Measurements from ENCODE around the gene BICD1.

The BICD1 gene

DNA sequence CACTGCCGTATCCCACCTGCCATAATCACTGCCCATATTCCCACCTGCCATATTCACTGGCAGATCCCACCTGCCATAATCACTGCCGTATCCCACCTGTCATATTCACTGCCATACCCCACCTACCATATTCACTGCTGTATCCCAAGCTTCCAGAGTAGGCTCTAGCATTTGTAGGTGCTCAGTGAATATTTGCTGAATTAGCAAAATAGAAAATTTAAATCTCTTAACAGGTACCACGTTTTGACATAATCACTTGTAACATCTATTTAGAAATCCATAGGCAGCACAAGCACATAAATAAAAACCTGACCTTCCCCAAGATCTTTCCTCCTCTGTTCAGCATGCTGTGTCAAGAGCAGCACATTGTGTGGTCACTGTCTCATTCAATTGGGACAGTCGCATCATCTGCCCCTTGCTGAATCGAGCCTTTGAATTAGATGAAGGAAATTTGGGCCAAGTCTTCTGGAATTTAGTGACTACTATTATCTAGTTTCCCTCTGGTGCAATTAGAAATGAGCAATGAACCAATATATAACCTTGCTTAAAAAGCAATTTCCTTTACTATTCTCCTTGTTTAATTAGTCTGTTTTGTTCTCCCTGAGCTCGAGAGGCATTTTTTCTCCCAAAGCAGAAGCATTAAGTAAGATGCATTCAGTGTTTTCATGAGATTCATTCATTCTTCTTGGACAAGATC is 147.8 kb downstream of the BICD1 start:
- no peak overlapping the region for H3K27ac ChIP-seq
- TF ChIP-seq, protein P1, sequence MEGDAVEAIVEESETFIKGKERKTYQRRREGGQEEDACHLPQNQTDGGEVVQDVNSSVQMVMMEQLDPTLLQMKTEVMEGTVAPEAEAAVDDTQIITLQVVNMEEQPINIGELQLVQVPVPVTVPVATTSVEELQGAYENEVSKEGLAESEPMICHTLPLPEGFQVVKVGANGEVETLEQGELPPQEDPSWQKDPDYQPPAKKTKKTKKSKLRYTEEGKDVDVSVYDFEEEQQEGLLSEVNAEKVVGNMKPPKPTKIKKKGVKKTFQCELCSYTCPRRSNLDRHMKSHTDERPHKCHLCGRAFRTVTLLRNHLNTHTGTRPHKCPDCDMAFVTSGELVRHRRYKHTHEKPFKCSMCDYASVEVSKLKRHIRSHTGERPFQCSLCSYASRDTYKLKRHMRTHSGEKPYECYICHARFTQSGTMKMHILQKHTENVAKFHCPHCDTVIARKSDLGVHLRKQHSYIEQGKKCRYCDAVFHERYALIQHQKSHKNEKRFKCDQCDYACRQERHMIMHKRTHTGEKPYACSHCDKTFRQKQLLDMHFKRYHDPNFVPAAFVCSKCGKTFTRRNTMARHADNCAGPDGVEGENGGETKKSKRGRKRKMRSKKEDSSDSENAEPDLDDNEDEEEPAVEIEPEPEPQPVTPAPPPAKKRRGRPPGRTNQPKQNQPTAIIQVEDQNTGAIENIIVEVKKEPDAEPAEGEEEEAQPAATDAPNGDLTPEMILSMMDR (IDR thresholded peaks at IDR 0.05), result no peak
- TF ChIP-seq ZFX (IDR thresholded peaks at IDR 0.05; ENCODE audit: borderline replicate concordance), result no peak

DNA sequence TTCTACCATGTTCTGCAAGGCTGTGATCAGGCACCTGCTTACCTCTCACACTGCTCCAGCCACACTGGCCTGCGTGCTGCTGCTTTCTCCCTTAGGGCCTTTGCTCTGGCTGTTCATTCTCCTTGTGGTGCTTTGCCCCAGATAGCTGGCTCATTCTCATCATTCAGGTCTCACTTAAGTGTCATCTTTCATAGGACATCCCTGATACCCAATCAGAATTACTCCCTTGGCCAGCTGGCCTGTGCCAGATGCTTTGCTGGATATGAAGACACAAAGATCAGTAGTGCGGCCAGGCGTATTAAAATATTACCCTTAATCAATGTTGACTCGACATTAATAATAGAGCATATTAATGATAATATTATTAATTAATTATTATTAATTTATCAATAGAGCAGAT is 148.9 kb downstream of the BICD1 start:
- H3K27ac ChIP-seq, result no peak overlapping the region
- TF ChIP-seq, protein P1 (IDR thresholded peaks at IDR 0.05), result no peak
- no peak for TF ChIP-seq ZFX (IDR thresholded peaks at IDR 0.05; ENCODE audit: borderline replicate concordance)

DNA sequence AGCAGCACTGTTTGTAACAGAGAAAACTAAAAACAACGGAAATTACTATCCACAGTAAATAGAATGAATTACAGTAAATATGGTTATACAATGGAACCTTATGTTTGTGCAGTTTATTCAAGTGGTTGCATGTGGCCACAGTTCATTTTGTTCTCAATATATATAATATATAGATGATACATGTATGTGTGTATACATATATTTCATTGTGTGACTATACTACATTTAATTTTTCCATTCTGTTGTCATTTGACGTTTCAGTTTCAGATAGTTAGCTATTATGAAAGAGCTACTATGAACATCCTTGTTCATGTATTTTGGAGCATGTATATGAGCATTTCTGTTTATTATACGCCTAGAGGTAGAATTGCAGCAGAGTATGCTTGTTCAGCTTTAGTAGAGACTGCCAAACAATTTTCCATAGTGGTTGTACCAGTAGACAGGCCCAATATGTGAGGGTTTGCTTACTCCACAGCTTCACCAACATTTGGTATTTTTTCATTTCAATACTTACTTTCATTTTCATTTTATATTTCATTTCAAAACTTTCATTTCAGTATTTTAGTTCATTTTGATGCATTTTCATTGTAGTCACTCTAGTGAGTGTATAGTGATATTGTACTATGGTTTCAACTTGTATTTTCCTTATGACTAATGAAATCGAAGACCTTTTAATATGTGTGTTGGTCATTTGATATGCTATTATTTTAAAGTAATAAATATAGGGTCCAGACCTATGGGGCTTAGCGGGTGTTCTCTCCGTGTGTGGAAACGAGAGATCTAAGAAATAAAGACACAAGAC is 151.2 kb downstream of the BICD1 start:
- H3K27ac ChIP-seq, result no peak overlapping the region
- TF ChIP-seq, protein P1 (IDR thresholded peaks at IDR 0.05), result no peak
- TF ChIP-seq ZFX (IDR thresholded peaks at IDR 0.05; ENCODE audit: borderline replicate concordance), result no peak

DNA sequence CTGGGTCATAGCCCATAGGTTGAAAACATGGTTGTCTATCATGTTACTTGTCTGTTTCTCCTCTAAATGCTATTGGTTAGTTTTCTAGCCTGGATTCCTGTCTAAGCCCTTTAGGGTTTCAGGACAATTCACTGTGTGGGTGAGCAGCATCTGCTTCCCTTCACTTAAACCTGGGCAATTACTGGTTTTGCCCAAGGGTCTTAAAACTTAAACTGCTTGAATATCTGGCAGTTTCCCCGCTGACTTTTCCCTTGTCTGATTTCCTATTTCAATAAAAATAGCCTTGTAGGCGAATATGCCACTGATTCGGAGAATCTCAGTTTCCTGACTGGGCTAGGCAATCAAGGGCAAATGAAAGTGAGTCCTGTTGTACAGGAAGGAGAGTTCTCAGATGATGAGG is 154.0 kb downstream of the BICD1 start:
- TF ChIP-seq, protein P1 (IDR thresholded peaks at IDR 0.05), result no peak
- TF ChIP-seq ZFX (IDR thresholded peaks at IDR 0.05; ENCODE audit: borderline replicate concordance), result no peak
- no peak overlapping the region for H3K27ac ChIP-seq

DNA sequence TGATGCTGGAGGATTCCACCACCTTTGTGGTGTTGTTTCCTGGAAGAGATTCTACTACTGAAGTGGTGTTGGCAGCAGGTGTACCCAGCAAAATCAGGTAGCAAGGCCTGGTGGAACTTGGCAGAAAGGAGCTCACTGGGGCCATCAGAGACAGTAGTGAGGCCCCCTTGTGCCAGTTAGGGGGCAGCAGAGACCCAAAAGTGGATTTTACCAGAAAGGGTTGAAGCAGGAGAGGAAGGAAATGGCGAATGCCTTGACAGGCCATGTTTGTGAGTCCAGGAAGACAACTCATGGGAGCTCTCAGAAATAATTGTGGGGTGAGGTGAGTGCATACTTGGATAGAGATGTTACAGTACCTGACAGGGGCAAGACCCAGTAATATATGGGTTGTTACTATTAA is 155.0 kb downstream of the BICD1 start:
- no peak overlapping the region for H3K27ac ChIP-seq
- no peak for TF ChIP-seq ZFX (IDR thresholded peaks at IDR 0.05; ENCODE audit: borderline replicate concordance)
- TF ChIP-seq, protein P1 (IDR thresholded peaks at IDR 0.05), result no peak; the same call in none of the 2 replicates

DNA sequence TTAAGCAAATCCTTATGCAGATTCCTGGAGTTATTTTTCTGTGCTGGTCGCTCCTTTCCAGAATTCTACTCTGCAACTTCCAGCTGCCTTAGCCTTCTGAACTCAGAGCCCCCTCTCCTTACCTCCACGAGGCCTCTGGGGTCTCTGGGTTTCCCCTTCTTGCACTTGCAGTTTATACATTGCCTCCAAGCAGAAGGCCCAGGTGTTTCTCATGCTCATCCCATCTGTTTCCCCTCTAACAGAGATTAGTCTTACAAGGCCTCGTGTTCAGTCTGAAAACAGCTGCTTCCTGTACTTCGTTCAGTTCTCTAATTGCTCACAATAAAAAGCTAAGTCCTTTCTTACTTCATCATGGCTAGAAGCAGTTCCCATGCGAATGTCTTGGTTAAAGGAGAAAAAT is 158.3 kb downstream of the BICD1 start:
- TF ChIP-seq, protein P1 (IDR thresholded peaks at IDR 0.05), result no peak
- TF ChIP-seq ZFX (IDR thresholded peaks at IDR 0.05; ENCODE audit: borderline replicate concordance), result no peak
- H3K27ac ChIP-seq, result no peak overlapping the region

DNA sequence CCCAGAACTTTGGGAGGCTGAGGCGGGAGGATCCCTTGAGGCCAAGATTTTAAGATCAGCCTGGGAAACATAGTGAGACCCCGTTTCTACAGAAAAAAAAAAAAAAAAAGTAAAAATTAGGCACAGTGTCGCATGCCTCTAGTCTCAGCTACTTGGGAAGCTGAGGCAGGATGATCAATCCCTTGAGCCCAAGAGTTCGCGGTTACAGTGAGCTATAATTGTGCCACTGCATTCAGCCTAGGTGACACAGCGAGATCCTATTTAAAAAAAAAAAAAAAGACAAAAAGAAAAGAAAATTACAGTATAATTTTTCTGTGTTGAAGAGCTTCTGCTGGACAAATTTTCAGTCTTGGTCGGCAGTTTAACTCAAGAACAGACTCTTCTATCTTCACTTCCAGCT is 158.8 kb downstream of the BICD1 start:
- no peak overlapping the region for H3K27ac ChIP-seq
- TF ChIP-seq, protein P1 (IDR thresholded peaks at IDR 0.05), result no peak
- TF ChIP-seq ZFX (IDR thresholded peaks at IDR 0.05; ENCODE audit: borderline replicate concordance), result no peak

Data from 22Rv1 (cell line).